Left lung (tissue), 10 donors: ENCODE results near the gene PIF1. TPM values are rescaled to one million over a fixed set of nuclear protein-coding genes. Genes with fewer than 3 reads are reported as not detected.

ENCODE experiments used
- ATAC-seq: fragments of 200-7000 bp; cut with Tn5 transposase; one replicate; pipeline ENCODE4 v1.9.1; 2020; ENCODE audit warnings: moderate library complexity
- DNase-seq, 4 donors: peaks; one replicate each; pipeline ENCODE4 v3.0.0-alpha.2; 2013 to 2020
- H3K27ac ChIP-seq, 2 donors: fragments of 200-600 bp; sonication (generic) in 1 of 2; one replicate each; pipeline versions ENCODE4 v1.5.0 to v1.8.0; 2020 to 2021
- H3K27me3 ChIP-seq, 2 donors: fragments of 200-600 bp; sonication (generic) in 1 of 2; one replicate each; pipeline versions ENCODE4 v1.5.0 to v1.8.0; 2020 to 2021
- H3K36me3 ChIP-seq, 2 donors: fragments of 200-600 bp; sonication (generic) in 1 of 2; one replicate each; pipeline versions ENCODE4 v1.5.0 to v1.8.0; 2020 to 2021
- H3K4me1 ChIP-seq, 2 donors: fragments of 200-600 bp; one replicate each; pipeline ENCODE4 v1.8.0; 2021
- H3K4me3 ChIP-seq, 2 donors: fragments of 200-600 bp; sonication (generic) in 1 of 2; one replicate each; pipeline versions ENCODE4 v1.5.0 to v1.8.0; 2020 to 2021; ENCODE audit warnings: mild to moderate bottlenecking in 1 of 2
- H3K9me3 ChIP-seq, 2 donors: fragments of 200-600 bp; sonication (generic) in 1 of 2; one replicate each; pipeline versions ENCODE4 v1.5.0 to v1.8.0; 2020 to 2021
- CTCF ChIP-seq, 2 donors: fragments of 200-600 bp; sonication (generic) in 1 of 2; IDR thresholded peaks; one replicate each; pipeline versions ENCODE4 v1.5.0 to v1.8.0; 2021; ENCODE audit warnings: antibody characterized with exemption in 2 of 2
- intact Hi-C, 2 donors: fragments of 100-400 bp; cut with DNase I; formaldehyde crosslinking; loops; one replicate each; pipeline versions ENCODE4 v1.11.2 to v1.14.2; 2022
- polyA plus RNA-seq, 6 donors: library from polyadenylated mRNA; unstranded; fragments of 120-200 nt; gene quantifications; one replicate each; pipeline ENCODE4 v1.2.1, GENCODE V29; 2013; ENCODE audit not compliant: insufficient read length in 6 of 6
- total RNA-seq, 2 donors: library from RNA; stranded (reverse); fragmentation: NEBNext Ultra II Directional; extraction: Animal tissue kit (Norgen Biotek cat#: 25700); gene quantifications; one replicate each; pipeline ENCODE4 v1.2.1, GENCODE V29; 2021
- donor health status: DM: no; HTN: yes; CAD: no.
- donor health status: DM: no; HTN: no; CAD: no.

Gene PIF1
- total and polyA plus RNA-seq, 8 donors, result 1.6 to 17.7 (median 10.8) TPM

- intact Hi-C loops, result loop anchor here in 1 of 2 donors (10.0 kb wide), 1 partner anchor 50 kb away; no protein-coding TSS in a partner anchor
- Histone ChIP-seq H3K27me3 (no peaks in the 10 kb centered on the region), H3K4me1 (peaks cover 16 to 79% of the 10 kb centered on the region in 2 donors), H3K9me3 (no peaks in the 10 kb centered on the region), H3K27ac (peak overlapping the region; percentile 90 to 98), H3K36me3 (peaks cover 0 to 47% of the 10 kb centered on the region in 2 donors), H3K4me3 (peak overlapping the region; percentile 94 to 95)
- no peak for TF ChIP-seq CTCF (IDR thresholded peaks at IDR 0.05)
- ATAC-seq (no peak), DNase-seq (peak in 3 of 4 donors; percentile 57 to 72 (median 70))
These were observed 19.8 kb upstream of the PIF1 start for GRCh38 chr15:64845183-64845611.

GRCh38 chr15:64844576-64845145 lies 19.2 kb upstream of the PIF1 start:
- Histone ChIP-seq H3K36me3 (peaks cover 0 to 42% of the 10 kb centered on the region in 2 donors), H3K27me3 (no peaks in the 10 kb centered on the region), H3K4me1 (peaks cover 16 to 77% of the 10 kb centered on the region in 2 donors), H3K9me3 (no peaks in the 10 kb centered on the region), H3K4me3 (peak overlapping the region; percentile 94 to 95), H3K27ac (peak overlapping the region; percentile 90 to 98)
- DNase-seq (peak in 1 of 4 donors; percentile 14), ATAC-seq (no peak)
- TF ChIP-seq CTCF (IDR thresholded peaks at IDR 0.05), result no peak
- intact Hi-C loops, result loop anchor here in 1 of 2 donors (10.0 kb wide), 1 partner anchor 50 kb away; no protein-coding TSS in a partner anchor

GRCh38 chr15:64843991-64844390 lies 18.5 kb upstream of the PIF1 start:
- peak overlapping the region; percentile 94 to 95 for H3K4me3 ChIP-seq
- DNase-seq (peak in 1 of 4 donors; percentile 70), ATAC-seq (no peak)
- no peaks in the 10 kb centered on the region for H3K9me3 ChIP-seq
- peak overlapping the region; percentile 90 to 98 for H3K27ac ChIP-seq
- peaks cover 16 to 73% of the 10 kb centered on the region in 2 donors for H3K4me1 ChIP-seq
- peaks cover 0 to 35% of the 10 kb centered on the region in 2 donors for H3K36me3 ChIP-seq
- H3K27me3 ChIP-seq, result no peaks in the 10 kb centered on the region
- no peak for TF ChIP-seq CTCF (IDR thresholded peaks at IDR 0.05)
- intact Hi-C loops, result loop anchor here in 1 of 2 donors (10.0 kb wide), 1 partner anchor 51 kb away; no protein-coding TSS in a partner anchor

DNA sequence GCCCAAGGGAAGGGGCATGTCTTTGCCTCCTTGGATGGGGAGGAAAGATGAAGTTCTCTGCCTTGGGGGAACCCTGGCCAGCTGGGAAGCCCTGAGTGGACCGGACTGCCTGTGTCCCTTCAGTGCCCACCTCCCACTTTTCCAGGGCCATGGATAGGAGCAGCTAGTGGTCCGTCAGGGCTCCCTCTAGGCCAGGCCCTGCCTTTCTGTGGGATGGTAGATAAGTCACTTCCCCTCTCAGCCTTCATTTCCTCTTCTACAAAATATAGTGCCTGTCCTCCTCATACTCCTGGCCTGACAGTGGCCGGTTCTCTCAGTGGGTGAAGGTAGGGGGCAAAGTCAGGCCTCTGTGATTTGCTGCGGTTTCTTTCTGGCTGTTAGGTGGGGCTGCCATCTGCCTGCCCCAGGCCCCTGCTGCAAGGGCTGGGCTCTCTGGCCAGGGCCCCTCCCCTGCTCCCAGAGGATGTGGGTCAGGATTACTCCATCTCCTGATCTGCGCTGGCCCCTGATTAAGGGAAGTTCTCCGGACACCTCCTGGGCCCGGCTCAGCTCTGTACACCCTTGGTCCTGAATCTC lies 17.6 kb upstream of the PIF1 start:
- intact Hi-C loops, result loop anchor here in 1 of 2 donors (10.0 kb wide), 1 partner anchor 52 kb away; no protein-coding TSS in a partner anchor
- Histone ChIP-seq H3K36me3 (peaks cover 0 to 26% of the 10 kb centered on the region in 2 donors), H3K4me3 (peak overlapping the region; percentile 94 to 95), H3K27me3 (no peaks in the 10 kb centered on the region), H3K9me3 (no peaks in the 10 kb centered on the region), H3K4me1 (peaks cover 16 to 69% of the 10 kb centered on the region in 2 donors), H3K27ac (peak overlapping the region; percentile 90 to 98)
- no peak for TF ChIP-seq CTCF (IDR thresholded peaks at IDR 0.05)
- ATAC-seq (peak; percentile 3), DNase-seq (peak in 2 of 4 donors; percentile 77 to 88)
